IMR-90 (cell line): ENCODE data around the gene TRPC4AP. TPM values are rescaled to one million over a fixed set of nuclear protein-coding genes. Genes with fewer than 3 reads are reported as not detected.

Experiments used
- ATAC-seq: fragments of 200-7000 bp; cut with Tn5 transposase; 2 replicates; pipeline ENCODE4 v1.9.1; 2020; ENCODE audit warnings: low read depth, mild to moderate bottlenecking, moderate library complexity
- BruUV-seq: library from RNA; stranded (reverse); fragments of 400-500 nt; replicated peaks from 2 replicates; lab custom pipeline; 2021; lab: Mats Ljungman, UMichigan
- CTCF ChIA-PET: fragments of 300-600 bp; formaldehyde crosslinking; extraction: SDS; loops from one replicate; lab custom pipeline; 2021; ENCODE audit warnings: antibody characterized with exemption; lab: Yijun Ruan, JAX
- POLR2A ChIA-PET: fragments of 300-600 bp; sonication (Branson Sonifier 250); formaldehyde crosslinking; loops from one replicate; lab custom pipeline; 2022; ENCODE audit warnings: antibody characterized with exemption; ENCODE audit not compliant: unreplicated experiment; lab: Charles Lee
- DNase-seq: peaks from one replicate; pipeline ENCODE4 v3.0.0; 2013
- H2AFZ ChIP-seq: replicated peaks from 2 replicates; pipeline ENCODE3; 2013; ENCODE audit warnings: low read length, mild to moderate bottlenecking; ENCODE audit not compliant: poor library complexity
- H2AK5ac ChIP-seq: 2 replicates; pipeline ENCODE4 v1.6.1; 2013; ENCODE audit warnings: low read depth, low read length, inconsistent platforms
- H2AK9ac ChIP-seq: replicated peaks from 2 replicates; pipeline ENCODE3; 2013; ENCODE audit warnings: mild to moderate bottlenecking, low read depth, low read length, moderate library complexity; ENCODE audit not compliant: poor library complexity
- H2BK120ac ChIP-seq: 2 replicates; pipeline ENCODE4 v1.6.1; 2013; ENCODE audit warnings: low read depth, low read length, inconsistent platforms
- H2BK15ac ChIP-seq: 3 replicates; pipeline ENCODE4 v1.6.1; 2013; ENCODE audit warnings: low read depth, low read length, inconsistent platforms
- H2BK20ac ChIP-seq: 2 replicates; pipeline ENCODE4 v1.6.1; 2013; ENCODE audit warnings: low read depth, mild to moderate bottlenecking, inconsistent platforms, low read length, moderate library complexity
- H2BK5ac ChIP-seq: 2 replicates; pipeline ENCODE4 v1.6.1; 2013; ENCODE audit warnings: mild to moderate bottlenecking, low read depth, low read length, inconsistent platforms; ENCODE audit not compliant: poor library complexity, severe bottlenecking
- H3K14ac ChIP-seq: replicated peaks from 2 replicates; pipeline ENCODE4 v1.6.1; 2013; ENCODE audit warnings: low read depth, low read length, inconsistent platforms
- H3K18ac ChIP-seq: 2 replicates; pipeline ENCODE4 v1.6.1; 2013; ENCODE audit warnings: low read depth, low read length, control low read depth
- H3K23ac ChIP-seq: 2 replicates; pipeline ENCODE4 v1.6.1; 2013; ENCODE audit warnings: low read depth, low read length, inconsistent platforms
- H3K27ac ChIP-seq: 2 replicates; pipeline ENCODE4 v1.5.1; 2013; ENCODE audit warnings: mild to moderate bottlenecking, control low read depth, low read length; ENCODE audit not compliant: insufficient read depth
- H3K27me3 ChIP-seq: 2 replicates; pipeline ENCODE4 v1.6.1; 2013; ENCODE audit warnings: low read length; ENCODE audit not compliant: control insufficient read depth, insufficient read depth
- H3K36me3 ChIP-seq: 2 replicates; pipeline ENCODE4 v1.6.1; 2013; ENCODE audit warnings: low read length, mixed read lengths; ENCODE audit not compliant: control insufficient read depth, insufficient read depth
- H3K4ac ChIP-seq: 2 replicates; pipeline ENCODE4 v1.6.1; 2013; ENCODE audit warnings: low read depth, low read length, inconsistent platforms
- H3K4me1 ChIP-seq: 2 replicates; pipeline ENCODE4 v1.6.1; 2013; ENCODE audit warnings: low read length, mixed read lengths; ENCODE audit not compliant: control insufficient read depth, insufficient read depth
- H3K4me2 ChIP-seq: 2 replicates; pipeline ENCODE4 v1.6.1; 2013; ENCODE audit warnings: low read depth, mild to moderate bottlenecking, control low read depth, low read length, moderate library complexity
- H3K4me3 ChIP-seq: 2 replicates; pipeline ENCODE4 v1.5.1; 2013; ENCODE audit warnings: low read depth, mild to moderate bottlenecking, control low read depth, low read length, moderate library complexity; ENCODE audit not compliant: insufficient read depth
- H3K56ac ChIP-seq: 2 replicates; pipeline ENCODE4 v1.6.1; 2013; ENCODE audit warnings: low read length, inconsistent platforms; ENCODE audit not compliant: insufficient read depth; ENCODE audit errors: extremely low read depth
- H3K79me1 ChIP-seq, 2 experiments: 2 replicates each; pipeline ENCODE4 v1.6.1; 2013; ENCODE audit warnings: low read length in 2 of 2, inconsistent platforms in 1 of 2, low read depth in 1 of 2
- H3K9ac ChIP-seq: 2 replicates; pipeline ENCODE4 v1.6.1; 2013; ENCODE audit warnings: low read depth, low read length, control low read depth
- H3K9me1 ChIP-seq: 2 replicates; pipeline ENCODE4 v1.6.1; 2013; ENCODE audit warnings: low read length, inconsistent platforms; ENCODE audit not compliant: insufficient read depth
- H3K9me3 ChIP-seq: 2 replicates; pipeline ENCODE4 v1.6.1; 2013; ENCODE audit warnings: low read length; ENCODE audit not compliant: control insufficient read depth, insufficient read depth
- H4K20me1 ChIP-seq: 2 replicates; pipeline ENCODE4 v1.6.1; 2013; ENCODE audit warnings: low read length, inconsistent platforms; ENCODE audit not compliant: insufficient read depth
- H4K5ac ChIP-seq: 2 replicates; pipeline ENCODE4 v1.6.1; 2013; ENCODE audit warnings: mild to moderate bottlenecking, low read depth, low read length, control low read depth
- H4K8ac ChIP-seq, 2 experiments: 2 replicates each; pipeline ENCODE4 v1.6.1; 2013; ENCODE audit warnings: low read depth in 2 of 2, low read length in 2 of 2, control low read depth in 1 of 2, inconsistent platforms in 1 of 2
- H4K91ac ChIP-seq: 2 replicates; pipeline ENCODE4 v1.6.1; 2013; ENCODE audit warnings: low read depth, low read length, inconsistent platforms; ENCODE audit not compliant: insufficient read depth
- BHLHE40 ChIP-seq: fragments of 150-350 bp; IDR thresholded peaks from 2 replicates; pipeline ENCODE4 v1.6.1; 2016; ENCODE audit warnings: mild to moderate bottlenecking, low read depth, low read length
- CEBPB ChIP-seq: IDR thresholded peaks from 2 replicates; pipeline ENCODE4 v1.6.1; 2012; ENCODE audit warnings: low read depth, low read length, improper control_type of control experiment
- CHD1 ChIP-seq: IDR thresholded peaks from 2 replicates; pipeline ENCODE4 v1.6.1; 2012; ENCODE audit warnings: low read depth, low read length, improper control_type of control experiment
- FOS ChIP-seq: fragments of 150-350 bp; IDR thresholded peaks from 2 replicates; pipeline ENCODE4 v1.6.1; 2016; ENCODE audit warnings: low read depth, low read length
- MAFK ChIP-seq: IDR thresholded peaks from 2 replicates; pipeline ENCODE4 v1.6.1; 2012; ENCODE audit warnings: low read depth, low read length, improper control_type of control experiment
- MAZ ChIP-seq: IDR thresholded peaks from 2 replicates; pipeline ENCODE4 v1.6.1; 2012; ENCODE audit warnings: low read depth, mild to moderate bottlenecking, low read length, improper control_type of control experiment, moderate library complexity, borderline replicate concordance
- MXI1 ChIP-seq: IDR thresholded peaks from 2 replicates; pipeline ENCODE4 v1.6.1; 2012; ENCODE audit warnings: low read depth, mild to moderate bottlenecking, low read length, moderate library complexity, borderline replicate concordance
- NFE2L2 ChIP-seq: fragments of 150-350 bp; IDR thresholded peaks from 2 replicates; pipeline ENCODE4 v1.6.1; 2016; ENCODE audit warnings: low read depth, mild to moderate bottlenecking, low read length
- POLR2A ChIP-seq: IDR thresholded peaks from 2 replicates; pipeline ENCODE4 v1.6.1; 2012; ENCODE audit warnings: mild to moderate bottlenecking, low read depth, low read length
- RAD21 ChIP-seq: IDR thresholded peaks from 2 replicates; pipeline ENCODE4 v1.6.1; 2012; ENCODE audit warnings: low read length, improper control_type of control experiment
- RCOR1 ChIP-seq: IDR thresholded peaks from 2 replicates; pipeline ENCODE4 v1.6.1; 2012; ENCODE audit warnings: mild to moderate bottlenecking, low read length, improper control_type of control experiment; ENCODE audit not compliant: insufficient replicate concordance
- RFX5 ChIP-seq: IDR thresholded peaks from 2 replicates; pipeline ENCODE4 v1.8.0; 2012; ENCODE audit warnings: low read depth, mild to moderate bottlenecking, low read length, moderate library complexity
- SMC3 ChIP-seq: fragments of 150-350 bp; IDR thresholded peaks from 2 replicates; pipeline ENCODE4 v1.6.1; 2016; ENCODE audit warnings: low read depth, mild to moderate bottlenecking, antibody characterized with exemption, low read length, moderate library complexity
- WGBS, 2 experiments: methylation state at CpG; one replicate each; pipeline versions ENCODE4 v1.1.5 to v1.1.7; 2013; ENCODE audit warnings: missing lambda C conversion rate in 2 of 2; ENCODE audit not compliant: insufficient read length in 1 of 2; ENCODE audit errors: extremely low coverage in 2 of 2; 5-methylcytosine and 5-hydroxymethylcytosine counted together
- dilution Hi-C: fragments of 300-500 bp; cut with HindIII; formaldehyde crosslinking; loops from one replicate; pipeline ENCODE4 v1.14.3; 2018; ENCODE audit warnings: low sequenced_read_pairs; ENCODE audit not compliant: unreplicated experiment
- in situ Hi-C: fragments of 300-500 bp; cut with MboI; formaldehyde crosslinking; loops from 3 replicates; pipeline ENCODE4 v1.14.3; 2019; ENCODE audit warnings: low sequenced_read_pairs, inconsistent platforms, mixed read lengths
- intact Hi-C: fragments of 100-400 bp; cut with micrococcal nuclease; formaldehyde crosslinking; loops from 2 replicates; pipeline ENCODE4 v1.10.0; 2022
- polyA plus RNA-seq, 3 experiments: library from polyadenylated mRNA; depleted of rRNA; stranded (reverse); fragments of >200 nt; gene quantifications; 2 replicates each; pipeline ENCODE4 v1.2.3, GENCODE V29; 2012; ENCODE audit warnings: low replicate concordance in 1 of 3
- total RNA-seq: library from RNA; depleted of rRNA; stranded (reverse); fragments of >200 nt; gene quantifications from 2 replicates; pipeline ENCODE4 v1.2.3, GENCODE V29; 2012
- TF ChIP-seq, protein P1 (sequence below): fragments of 150-350 bp; IDR thresholded peaks from 2 replicates; pipeline ENCODE4 v1.6.1; 2017; ENCODE audit warnings: mild to moderate bottlenecking, antibody characterized with exemption, low read length, low read depth
- TF ChIP-seq, protein P2 (sequence below): fragments of 150-350 bp; IDR thresholded peaks from 2 replicates; pipeline ENCODE4 v1.6.1; 2016; ENCODE audit warnings: low read depth, mild to moderate bottlenecking, low read length, moderate library complexity, borderline replicate concordance
- TF ChIP-seq, protein P3 (sequence below): conservative IDR thresholded peaks from 2 replicates; pipeline ENCODE4 v1.5.1; 2012; ENCODE audit warnings: mild to moderate bottlenecking, low read depth, low read length, improper control_type of control experiment

The TRPC4AP gene
- total and polyA plus RNA-seq, 2 of the 4 experiments (the other 2 are of a cell fraction) = 41.0 to 81.0 TPM

DNA sequence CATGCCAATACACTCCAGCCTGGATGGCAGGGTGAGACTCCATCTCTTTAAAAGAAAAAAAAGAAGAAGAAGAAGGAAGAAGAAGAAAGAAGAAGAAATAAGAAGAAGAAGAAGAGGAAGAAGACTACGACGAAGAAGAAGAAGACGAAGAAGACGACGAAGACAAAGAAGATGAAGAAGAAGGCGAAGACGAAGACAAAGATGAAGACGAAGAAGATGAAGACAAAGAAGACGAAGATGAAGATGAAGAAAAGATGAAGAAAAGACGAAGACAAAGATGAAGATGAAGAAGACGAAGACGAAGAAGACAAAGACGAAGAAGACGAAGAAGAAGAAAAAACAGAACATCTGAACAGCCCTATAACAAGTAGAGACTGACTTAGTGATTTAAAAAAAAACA is 33.0 kb downstream of the TRPC4AP start:
- WGBS, 2 experiments = 95 to 100% methylated on average over 7 to 9 of the region's 14 CpGs

More for the DNA sequence above, 33.0 kb downstream of the TRPC4AP start:
- H2BK5ac ChIP-seq = no peak overlapping the region
- H3K9me1 ChIP-seq = peaks cover 6% of the 10 kb centered on the region
- H2AFZ ChIP-seq = no peak overlapping the region
- intact Hi-C loops (no loop called here), dilution Hi-C loops (no loop called here), in situ Hi-C loops (no loop called here)
- peaks cover 22 to 60% of the 10 kb centered on the region in 2 experiments for H3K79me1 ChIP-seq
- DNase-seq (no peak), ATAC-seq (no peak)
- BruUV-seq = no TSS peak
- H3K36me3 ChIP-seq = peaks cover 9% of the 10 kb centered on the region
- H2BK15ac ChIP-seq = no peak overlapping the region
- no peak overlapping the region for H3K4me2 ChIP-seq
- H3K27me3 ChIP-seq = no peaks in the 10 kb centered on the region
- no peak overlapping the region for H3K56ac ChIP-seq
- no peak overlapping the region for H3K27ac ChIP-seq
- no peak overlapping the region for H3K23ac ChIP-seq
- no peak overlapping the region for H4K8ac ChIP-seq
- no peaks in the 10 kb centered on the region for H3K9me3 ChIP-seq
- no peak overlapping the region for H2BK120ac ChIP-seq
- TF ChIP-seq CEBPB (no peak), RCOR1 (no peak), NFE2L2 (no peak), BHLHE40 (no peak), RAD21 (no peak), MAZ (no peak), CHD1 (no peak), MAFK (no peak), SMC3 (no peak), POLR2A (no peak), MXI1 (no peak), FOS (no peak), RFX5 (no peak)
- TF ChIP-seq, protein P1, sequence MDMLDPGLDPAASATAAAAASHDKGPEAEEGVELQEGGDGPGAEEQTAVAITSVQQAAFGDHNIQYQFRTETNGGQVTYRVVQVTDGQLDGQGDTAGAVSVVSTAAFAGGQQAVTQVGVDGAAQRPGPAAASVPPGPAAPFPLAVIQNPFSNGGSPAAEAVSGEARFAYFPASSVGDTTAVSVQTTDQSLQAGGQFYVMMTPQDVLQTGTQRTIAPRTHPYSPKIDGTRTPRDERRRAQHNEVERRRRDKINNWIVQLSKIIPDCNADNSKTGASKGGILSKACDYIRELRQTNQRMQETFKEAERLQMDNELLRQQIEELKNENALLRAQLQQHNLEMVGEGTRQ = no peak
- TF ChIP-seq, protein P2, sequence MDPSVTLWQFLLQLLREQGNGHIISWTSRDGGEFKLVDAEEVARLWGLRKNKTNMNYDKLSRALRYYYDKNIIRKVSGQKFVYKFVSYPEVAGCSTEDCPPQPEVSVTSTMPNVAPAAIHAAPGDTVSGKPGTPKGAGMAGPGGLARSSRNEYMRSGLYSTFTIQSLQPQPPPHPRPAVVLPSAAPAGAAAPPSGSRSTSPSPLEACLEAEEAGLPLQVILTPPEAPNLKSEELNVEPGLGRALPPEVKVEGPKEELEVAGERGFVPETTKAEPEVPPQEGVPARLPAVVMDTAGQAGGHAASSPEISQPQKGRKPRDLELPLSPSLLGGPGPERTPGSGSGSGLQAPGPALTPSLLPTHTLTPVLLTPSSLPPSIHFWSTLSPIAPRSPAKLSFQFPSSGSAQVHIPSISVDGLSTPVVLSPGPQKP = no peak
- TF ChIP-seq, protein P3, sequence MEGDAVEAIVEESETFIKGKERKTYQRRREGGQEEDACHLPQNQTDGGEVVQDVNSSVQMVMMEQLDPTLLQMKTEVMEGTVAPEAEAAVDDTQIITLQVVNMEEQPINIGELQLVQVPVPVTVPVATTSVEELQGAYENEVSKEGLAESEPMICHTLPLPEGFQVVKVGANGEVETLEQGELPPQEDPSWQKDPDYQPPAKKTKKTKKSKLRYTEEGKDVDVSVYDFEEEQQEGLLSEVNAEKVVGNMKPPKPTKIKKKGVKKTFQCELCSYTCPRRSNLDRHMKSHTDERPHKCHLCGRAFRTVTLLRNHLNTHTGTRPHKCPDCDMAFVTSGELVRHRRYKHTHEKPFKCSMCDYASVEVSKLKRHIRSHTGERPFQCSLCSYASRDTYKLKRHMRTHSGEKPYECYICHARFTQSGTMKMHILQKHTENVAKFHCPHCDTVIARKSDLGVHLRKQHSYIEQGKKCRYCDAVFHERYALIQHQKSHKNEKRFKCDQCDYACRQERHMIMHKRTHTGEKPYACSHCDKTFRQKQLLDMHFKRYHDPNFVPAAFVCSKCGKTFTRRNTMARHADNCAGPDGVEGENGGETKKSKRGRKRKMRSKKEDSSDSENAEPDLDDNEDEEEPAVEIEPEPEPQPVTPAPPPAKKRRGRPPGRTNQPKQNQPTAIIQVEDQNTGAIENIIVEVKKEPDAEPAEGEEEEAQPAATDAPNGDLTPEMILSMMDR = no peak
- no peak overlapping the region for H3K4me3 ChIP-seq
- ChIA-PET CTCF (interaction anchor here (0.7 kb wide), 1 partner anchor 206 kb away, joined by 3 read pairs; no protein-coding TSS in a partner anchor), POLR2A (no interaction called here)
- H3K18ac ChIP-seq = no peak overlapping the region
- H3K9ac ChIP-seq = no peak overlapping the region
- no peak overlapping the region for H2AK5ac ChIP-seq
- H3K4ac ChIP-seq = no peak overlapping the region
- no peak overlapping the region for H2BK20ac ChIP-seq
- no peak overlapping the region for H4K91ac ChIP-seq
- no peak overlapping the region for H3K14ac ChIP-seq
- no peak overlapping the region for H4K5ac ChIP-seq
- peaks cover 63% of the 10 kb centered on the region for H4K20me1 ChIP-seq
- peaks cover 6% of the 10 kb centered on the region; the same call in 1 of the 2 replicates for H3K4me1 ChIP-seq
- no peak overlapping the region for H2AK9ac ChIP-seq
